Brain microvascular endothelial cell (primary cell): ENCODE measurements around the gene LDAF1.
"Not testable (repeated sequence)": the region's sequence is repeated elsewhere in the genome, so short reads cannot be mapped to it uniquely, and the experiment has no call there.

Experiments
- DNase-seq: peaks from one replicate; pipeline ENCODE4 v3.0.0-alpha.2; 2020
- H3K27ac ChIP-seq: fragments of 250-450 bp; sonication (Bioruptor Pico); 2 replicates; pipeline ENCODE4 v1.5.1; 2020; ENCODE audit warnings: mild to moderate bottlenecking, moderate library complexity
- H3K27me3 ChIP-seq: fragments of 250-450 bp; sonication (Bioruptor Pico); replicated peaks from 2 replicates; pipeline ENCODE4 v1.5.1; 2020; ENCODE audit warnings: mild to moderate bottlenecking
- H3K36me3 ChIP-seq: fragments of 250-450 bp; sonication (Bioruptor Pico); replicated peaks from 2 replicates; pipeline ENCODE4 v1.5.1; 2020; ENCODE audit warnings: mild to moderate bottlenecking
- H3K4me3 ChIP-seq: 2 replicates; pipeline ENCODE4 v1.5.1; 2011; ENCODE audit warnings: low read depth, mild to moderate bottlenecking, control low read depth, low read length, moderate library complexity
- in situ Hi-C: cut with HindIII; loops from 2 replicates; pipeline ENCODE4 v1.10.0; 2017; ENCODE audit warnings: low sequenced_read_pairs, low pct_ligation_motif_present
- TF ChIP-seq, protein P1 (sequence below): IDR thresholded peaks from 2 replicates; pipeline ENCODE4 v1.5.1; 2011; ENCODE audit warnings: low read depth, mild to moderate bottlenecking, moderate library complexity, low read length, control low read depth, inconsistent platforms; ENCODE audit errors: missing control alignments

LDAF1 gene

DNA sequence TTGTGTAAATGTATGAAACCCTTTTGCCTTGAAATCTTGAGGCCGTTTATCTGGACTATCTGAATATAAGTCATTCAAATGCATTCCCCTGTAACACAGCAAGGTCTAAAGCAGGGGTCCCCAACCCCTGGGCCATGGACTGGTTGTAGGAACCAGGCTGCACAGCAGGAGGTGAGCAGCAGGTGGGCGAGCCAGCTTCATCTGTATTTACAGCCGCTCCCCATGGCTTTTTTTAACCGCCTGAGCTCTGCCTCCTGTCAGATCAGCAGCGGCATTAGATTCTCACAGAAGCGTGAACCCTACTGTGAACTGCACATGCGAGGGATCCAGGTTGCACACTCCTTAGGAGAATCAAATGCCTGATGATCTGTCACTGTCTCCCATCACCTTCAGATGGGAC lies 32.0 kb upstream of the LDAF1 start:
- in situ Hi-C loops = no loop called here

DNA sequence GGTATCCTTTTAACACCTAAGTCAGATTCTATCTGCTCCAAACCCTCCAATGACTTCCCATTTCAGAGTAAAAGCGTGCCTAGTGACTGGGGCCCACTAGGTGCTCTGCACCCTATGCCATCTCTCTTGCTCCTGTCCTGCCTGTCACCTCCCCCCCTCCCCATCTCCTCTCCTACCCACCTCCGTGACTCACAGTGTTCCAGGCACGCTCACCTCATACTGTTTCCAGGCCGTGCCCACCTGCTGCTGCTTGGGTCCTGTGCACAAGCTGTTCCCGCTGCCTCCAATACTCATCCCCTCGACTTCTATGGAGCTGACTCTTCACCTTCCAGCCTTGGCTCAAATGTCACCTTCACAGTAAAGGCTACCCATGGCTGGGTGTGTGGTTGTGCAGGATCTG lies 29.5 kb upstream of the LDAF1 start:
- in situ Hi-C loops = no loop called here
- Histone ChIP-seq H3K36me3 (no peaks in the 10 kb centered on the region), H3K27me3 (no peaks in the 10 kb centered on the region), H3K27ac (no peak overlapping the region), H3K4me3 (no peak overlapping the region)
- TF ChIP-seq, protein P1, sequence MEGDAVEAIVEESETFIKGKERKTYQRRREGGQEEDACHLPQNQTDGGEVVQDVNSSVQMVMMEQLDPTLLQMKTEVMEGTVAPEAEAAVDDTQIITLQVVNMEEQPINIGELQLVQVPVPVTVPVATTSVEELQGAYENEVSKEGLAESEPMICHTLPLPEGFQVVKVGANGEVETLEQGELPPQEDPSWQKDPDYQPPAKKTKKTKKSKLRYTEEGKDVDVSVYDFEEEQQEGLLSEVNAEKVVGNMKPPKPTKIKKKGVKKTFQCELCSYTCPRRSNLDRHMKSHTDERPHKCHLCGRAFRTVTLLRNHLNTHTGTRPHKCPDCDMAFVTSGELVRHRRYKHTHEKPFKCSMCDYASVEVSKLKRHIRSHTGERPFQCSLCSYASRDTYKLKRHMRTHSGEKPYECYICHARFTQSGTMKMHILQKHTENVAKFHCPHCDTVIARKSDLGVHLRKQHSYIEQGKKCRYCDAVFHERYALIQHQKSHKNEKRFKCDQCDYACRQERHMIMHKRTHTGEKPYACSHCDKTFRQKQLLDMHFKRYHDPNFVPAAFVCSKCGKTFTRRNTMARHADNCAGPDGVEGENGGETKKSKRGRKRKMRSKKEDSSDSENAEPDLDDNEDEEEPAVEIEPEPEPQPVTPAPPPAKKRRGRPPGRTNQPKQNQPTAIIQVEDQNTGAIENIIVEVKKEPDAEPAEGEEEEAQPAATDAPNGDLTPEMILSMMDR = no peak
- no peak for DNase-seq

More for the DNA sequence above, 32.0 kb upstream of the LDAF1 start:
- H3K36me3 ChIP-seq = no peaks in the 10 kb centered on the region
- TF ChIP-seq, protein P1 = no peak
- H3K27me3 ChIP-seq = no peaks in the 10 kb centered on the region
- H3K27ac ChIP-seq = no peak overlapping the region
- no peak for DNase-seq
- no peak overlapping the region for H3K4me3 ChIP-seq

DNA sequence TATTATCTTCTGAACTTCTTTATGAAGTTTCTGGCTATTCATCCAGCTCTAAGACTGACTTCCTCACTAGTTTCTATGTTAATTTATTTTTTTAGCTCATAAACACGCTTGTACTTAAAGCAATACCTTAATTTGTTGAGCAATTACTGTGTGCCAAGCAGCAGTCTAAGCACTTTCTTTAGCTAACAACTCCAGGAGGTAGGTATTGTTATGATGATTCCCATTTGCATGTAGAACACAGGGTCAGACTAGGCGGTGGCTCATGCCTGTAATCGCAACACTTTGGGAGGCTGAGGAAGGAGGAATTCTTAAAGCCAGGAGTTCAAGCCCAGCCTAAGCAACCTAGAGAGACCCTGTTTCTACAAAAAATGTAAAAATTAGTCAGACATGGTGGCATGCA lies 27.7 kb upstream of the LDAF1 start:
- Histone ChIP-seq H3K27me3 (no peaks in the 10 kb centered on the region), H3K4me3 (no peak overlapping the region), H3K27ac (no peak overlapping the region), H3K36me3 (no peaks in the 10 kb centered on the region)
- in situ Hi-C loops = no loop called here
- TF ChIP-seq, protein P1 = no peak
- no peak for DNase-seq

DNA sequence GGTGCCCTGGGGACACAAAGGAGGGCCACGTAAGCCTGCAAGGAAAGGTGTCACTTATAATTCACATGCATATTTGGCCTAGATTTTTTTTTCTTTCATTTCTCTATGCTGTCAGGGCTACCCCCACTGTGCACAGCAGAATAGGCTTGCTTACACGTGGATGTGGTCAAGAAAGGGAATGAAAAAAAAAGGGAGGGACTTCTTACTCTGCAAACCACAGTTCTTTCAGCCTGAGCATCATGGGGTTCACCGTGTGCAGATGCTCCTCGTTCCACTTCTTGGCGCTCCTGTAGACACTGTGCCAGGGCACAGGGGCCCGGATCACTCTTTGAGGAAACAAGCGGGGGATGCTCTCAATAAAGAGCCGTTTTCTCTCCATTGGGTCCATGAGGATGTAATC lies 24.4 kb upstream of the LDAF1 start:
- in situ Hi-C loops = no loop called here

DNA sequence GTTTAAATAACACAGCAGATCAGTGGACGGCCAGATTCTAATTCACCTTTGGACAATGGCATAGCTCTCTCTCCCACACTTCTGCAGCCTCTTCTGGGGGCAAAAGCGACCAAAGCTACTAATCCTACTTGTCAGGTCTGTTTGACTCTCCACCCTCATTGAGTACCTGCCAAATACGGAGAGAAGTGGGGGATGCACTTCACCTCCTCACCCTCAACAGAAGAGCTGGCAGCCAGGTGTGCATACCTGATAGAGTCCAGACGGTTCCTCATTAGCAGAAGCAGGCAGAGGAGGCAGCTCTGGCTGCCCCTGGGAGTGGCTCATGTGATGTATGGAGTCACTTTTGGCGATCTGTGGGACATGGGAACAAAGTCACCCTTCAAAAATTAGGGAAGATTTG lies 12.7 kb upstream of the LDAF1 start:
- H3K36me3 ChIP-seq = no peaks in the 10 kb centered on the region
- H3K27me3 ChIP-seq = no peaks in the 10 kb centered on the region
- no peak overlapping the region for H3K4me3 ChIP-seq
- TF ChIP-seq, protein P1 = no peak
- in situ Hi-C loops = no loop called here
- no peak overlapping the region for H3K27ac ChIP-seq
- no peak for DNase-seq

More for the DNA sequence above, 24.4 kb upstream of the LDAF1 start:
- Histone ChIP-seq H3K36me3 (no peaks in the 10 kb centered on the region), H3K27me3 (no peaks in the 10 kb centered on the region), H3K27ac (no peak overlapping the region), H3K4me3 (no peak overlapping the region)
- DNase-seq = no peak
- TF ChIP-seq, protein P1 = no peak

DNA sequence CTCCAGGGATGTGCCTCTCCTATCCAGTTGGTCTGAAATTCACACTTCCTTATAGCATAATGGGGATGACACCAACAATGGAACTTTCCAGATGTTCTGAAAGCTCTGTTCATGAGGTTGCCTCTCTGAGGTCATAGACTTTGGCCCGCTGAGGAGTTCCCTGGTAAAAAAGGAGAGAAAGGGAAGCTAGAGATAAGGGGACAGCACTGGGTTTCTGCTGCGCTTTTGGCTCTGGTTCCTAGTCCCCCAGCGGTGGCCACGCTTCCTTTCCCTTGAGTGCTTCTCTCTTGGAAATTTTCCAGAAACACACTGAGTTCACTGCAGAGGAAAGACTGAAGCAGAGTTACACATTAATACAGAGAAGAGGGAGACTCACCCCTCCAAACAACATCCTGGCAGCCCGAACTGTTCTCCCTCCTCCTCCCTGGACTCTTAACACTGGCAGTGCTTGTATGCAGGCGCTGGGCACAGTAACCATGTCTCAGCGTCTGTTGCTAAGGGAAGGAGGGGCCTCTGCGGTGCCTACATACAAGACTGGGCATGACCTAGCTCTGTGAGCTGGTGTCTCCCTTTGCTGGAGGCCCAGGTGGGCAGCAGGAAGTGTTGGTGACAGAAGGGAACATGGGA lies 8.0 kb upstream of the LDAF1 start, which contains the start of gene DNAH3:
Gene DNAH3 (minus strand): TSS at position 472 of the 627 bp plus-strand sequence. CDS start 527 bp downstream, outside the sequence.
- in situ Hi-C loops = no loop called here
- no peak within 1 kb of the TSS for H3K27ac ChIP-seq
- TF ChIP-seq, protein P1 = no peak

DNA sequence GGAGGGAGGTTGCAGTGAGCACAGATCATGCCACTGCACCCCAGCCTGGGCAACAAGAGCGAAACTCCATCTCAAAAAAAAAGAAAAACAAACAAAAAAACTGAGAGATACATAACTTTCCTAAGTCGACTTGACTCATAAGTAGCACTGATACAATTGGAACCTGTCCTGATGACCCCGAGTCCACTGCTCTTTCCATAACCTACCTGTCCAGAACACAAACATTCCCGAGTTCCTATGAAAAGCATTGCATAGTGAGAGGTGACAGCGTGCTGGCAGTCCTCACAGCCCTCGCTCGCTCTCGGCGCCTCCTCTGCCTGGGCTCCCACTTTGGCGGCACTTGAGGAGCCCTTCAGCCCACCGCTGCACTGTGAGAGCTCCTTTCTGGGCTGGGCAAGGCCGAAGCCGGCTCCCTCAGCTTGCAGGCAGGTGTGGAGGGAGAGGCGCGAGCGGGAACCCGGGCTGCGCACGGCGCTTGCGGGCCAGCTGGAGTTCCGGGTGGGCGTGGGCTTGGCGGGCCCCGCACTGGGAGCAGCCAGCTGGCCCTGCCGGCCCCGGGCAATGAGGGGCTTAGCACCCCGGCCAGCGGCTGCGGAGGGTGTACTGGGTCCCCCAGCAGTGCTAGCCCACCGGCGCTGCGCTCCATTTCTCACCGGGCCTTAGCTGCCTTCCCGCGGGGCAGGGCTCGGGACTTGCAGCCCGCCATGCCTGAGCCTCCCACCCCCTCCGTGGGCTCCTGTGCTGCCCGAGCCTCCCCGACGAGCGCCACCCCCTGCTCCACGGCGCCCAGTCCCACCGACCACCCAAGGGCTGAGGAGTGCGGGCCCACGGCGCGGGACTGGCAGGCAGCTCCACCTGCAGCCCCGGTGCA lies 6.1 kb upstream of the LDAF1 start:
- H3K27me3 ChIP-seq, H3K36me3 ChIP-seq, H3K27ac ChIP-seq, in situ Hi-C loops, H3K4me3 ChIP-seq, DNase-seq: not testable (repeated sequence)

More for the DNA sequence above, 8.0 kb upstream of the LDAF1 start, which contains the start of gene DNAH3:
- no peaks in the 10 kb centered on the region for H3K27me3 ChIP-seq
- no peak for DNase-seq
- no peak within 1 kb of the TSS for H3K4me3 ChIP-seq
- no peaks in the 10 kb centered on the region for H3K36me3 ChIP-seq
